Activated CD8-positive, alpha-beta T cell treated with anti-CD3 and anti-CD28 coated beads, Interleukin-2, amount 10 ng/mL, durations not matched to agents 7 days and 5 days (primary cell): ENCODE results near the gene RP2. TPM values are rescaled to one million over a fixed set of nuclear protein-coding genes. Genes with fewer than 3 reads are reported as not detected.
A peak's percentile ranks its signal among the peaks of the same experiment; 100 is the strongest.

Experiments
- ATAC-seq: fragments of 150-1000 bp; cut with Tn5 transposase; one replicate; pipeline ENCODE4 v1.10.0; 2021; ENCODE audit warnings: moderate library complexity
- CTCF ChIA-PET: fragments of 350-600 bp; sonication (Branson Sonifier 250); formaldehyde crosslinking; loops from one replicate; lab custom pipeline; 2021; ENCODE audit warnings: antibody characterized with exemption; lab: Charles Lee
- POLR2A ChIA-PET: fragments of 350-600 bp; sonication (Branson Sonifier 250); formaldehyde crosslinking; loops from one replicate; lab custom pipeline; 2021; ENCODE audit warnings: antibody characterized with exemption; lab: Charles Lee
- DNase-seq: peaks from one replicate; pipeline ENCODE4 v3.0.0-alpha.2; 2020
- H3K27ac Mint-ChIP-seq: one replicate; pipeline ENCODE4 v1.8.0; 2021; ENCODE audit warnings: mild to moderate bottlenecking, mixed read lengths
- H3K27me3 Mint-ChIP-seq: one replicate; pipeline ENCODE4 v1.8.0; 2021; ENCODE audit warnings: low read depth, mixed read lengths
- H3K36me3 Mint-ChIP-seq: one replicate; pipeline ENCODE4 v1.8.0; 2021; ENCODE audit warnings: low read depth, mixed read lengths
- H3K4me1 Mint-ChIP-seq: one replicate; pipeline ENCODE4 v1.8.0; 2021; ENCODE audit warnings: low read depth, mixed read lengths
- H3K4me3 Mint-ChIP-seq: one replicate; pipeline ENCODE4 v1.8.0; 2021; ENCODE audit warnings: mild to moderate bottlenecking, mixed read lengths
- H3K9me3 Mint-ChIP-seq: one replicate; pipeline ENCODE4 v1.8.0; 2022; ENCODE audit warnings: mixed read lengths; ENCODE audit not compliant: insufficient read depth
- total RNA-seq, 2 experiments: library from RNA; stranded (reverse); gene quantifications; one replicate each; pipeline ENCODE4 v1.2.3, GENCODE V29; 2021

Gene RP2
- total RNA-seq, 2 experiments from 2014 or later: 11.1 to 12.8 TPM

DNA sequence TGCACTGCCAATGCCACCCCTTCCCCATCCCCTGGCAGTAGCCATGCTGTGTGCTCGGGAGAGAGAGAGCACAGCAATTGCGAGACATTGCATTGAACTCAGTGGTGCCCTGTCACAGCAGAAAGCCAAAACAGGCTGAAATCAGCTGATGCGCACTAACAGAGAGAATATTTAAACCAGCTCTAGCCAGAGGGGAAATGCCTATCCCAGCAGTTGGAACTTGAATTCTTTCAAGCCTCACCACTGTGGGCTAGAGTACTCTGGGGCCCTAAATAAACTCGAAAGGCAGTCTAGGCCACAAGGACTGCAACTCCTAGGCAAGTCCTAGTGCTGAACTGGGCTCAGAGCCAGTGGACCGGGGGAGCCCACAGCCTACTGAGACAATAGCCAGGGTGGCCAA is 17.7 kb upstream of the RP2 start:
- Mint-ChIP-seq H3K9me3 (no peaks in the 10 kb centered on the region), H3K27ac (no peak overlapping the region), H3K36me3 (no peaks in the 10 kb centered on the region), H3K4me3 (no peak overlapping the region), H3K4me1 (no peaks in the 10 kb centered on the region), H3K27me3 (no peaks in the 10 kb centered on the region)
- POLR2A ChIA-PET: no interaction called here
- ATAC-seq (no peak), DNase-seq (no peak)
- CTCF ChIA-PET: no interaction called here

DNA sequence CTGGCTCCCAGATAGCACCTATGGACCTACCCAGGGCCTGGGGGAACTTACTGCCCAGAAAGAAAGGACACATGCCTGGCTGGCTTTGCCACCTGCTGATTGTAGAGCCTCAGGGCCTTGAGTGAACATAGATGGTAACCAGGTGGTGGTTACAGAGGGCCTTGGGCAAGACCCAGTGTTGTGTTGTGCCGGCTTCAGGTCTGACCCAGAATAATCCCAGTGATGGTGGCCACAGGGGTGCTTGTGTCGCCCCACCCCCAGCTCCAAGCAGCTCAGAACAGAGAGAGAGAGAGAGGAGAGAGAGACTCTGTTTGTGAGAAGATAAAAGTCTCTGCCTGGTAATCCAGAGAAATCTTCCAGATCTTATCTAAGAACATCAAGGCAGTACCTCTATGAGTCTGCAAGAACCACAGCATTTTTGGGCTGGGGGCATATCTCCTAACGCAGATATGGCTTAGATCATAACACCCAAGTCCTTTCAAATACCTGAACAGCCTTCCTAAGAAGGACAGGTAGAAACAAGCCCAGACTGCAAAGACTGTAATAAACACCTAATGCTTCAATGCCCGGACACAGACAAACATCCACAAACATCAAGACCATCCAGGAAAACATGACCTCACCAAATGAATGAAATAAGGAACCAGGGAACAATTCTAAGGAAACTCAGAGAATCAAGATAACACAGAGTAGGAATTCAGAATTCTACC is 16.3 kb upstream of the RP2 start:
- Mint-ChIP-seq H3K4me3 (no peak overlapping the region), H3K4me1 (no peaks in the 10 kb centered on the region), H3K27ac (no peak overlapping the region), H3K27me3 (no peaks in the 10 kb centered on the region), H3K36me3 (no peaks in the 10 kb centered on the region), H3K9me3 (no peaks in the 10 kb centered on the region)
- DNase-seq: no peak
- no peak for ATAC-seq
- ChIA-PET POLR2A (no interaction called here), CTCF (no interaction called here)

DNA sequence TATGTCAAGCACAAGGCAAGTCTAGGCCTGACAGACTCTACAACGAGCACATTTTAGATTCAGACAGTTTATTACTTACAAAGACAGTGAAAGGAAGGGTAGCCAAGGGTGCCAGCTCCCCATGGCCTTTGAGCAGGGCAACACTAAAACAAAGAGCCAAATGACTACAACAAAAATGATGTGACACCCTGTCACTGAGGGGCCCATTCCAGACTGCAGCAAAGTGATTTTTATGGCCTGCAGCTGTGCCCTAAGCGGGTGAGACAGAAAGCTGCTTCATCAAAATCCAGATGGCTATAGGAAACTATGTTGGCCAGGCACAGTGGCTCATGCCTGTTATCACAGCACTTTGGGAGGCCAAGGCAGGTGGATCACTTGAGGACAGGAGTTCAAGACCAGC is 13.4 kb upstream of the RP2 start:
- no peaks in the 10 kb centered on the region for H3K36me3 Mint-ChIP-seq
- ATAC-seq (no peak), DNase-seq (no peak)
- H3K27me3 Mint-ChIP-seq: no peaks in the 10 kb centered on the region
- H3K27ac Mint-ChIP-seq: no peak overlapping the region
- ChIA-PET CTCF (no interaction called here), POLR2A (interaction anchor here (0.6 kb wide), 1 partner anchor 8 kb away, joined by 3 read pairs; no protein-coding TSS in a partner anchor)
- H3K4me1 Mint-ChIP-seq: no peaks in the 10 kb centered on the region
- no peaks in the 10 kb centered on the region for H3K9me3 Mint-ChIP-seq
- no peak overlapping the region for H3K4me3 Mint-ChIP-seq

DNA sequence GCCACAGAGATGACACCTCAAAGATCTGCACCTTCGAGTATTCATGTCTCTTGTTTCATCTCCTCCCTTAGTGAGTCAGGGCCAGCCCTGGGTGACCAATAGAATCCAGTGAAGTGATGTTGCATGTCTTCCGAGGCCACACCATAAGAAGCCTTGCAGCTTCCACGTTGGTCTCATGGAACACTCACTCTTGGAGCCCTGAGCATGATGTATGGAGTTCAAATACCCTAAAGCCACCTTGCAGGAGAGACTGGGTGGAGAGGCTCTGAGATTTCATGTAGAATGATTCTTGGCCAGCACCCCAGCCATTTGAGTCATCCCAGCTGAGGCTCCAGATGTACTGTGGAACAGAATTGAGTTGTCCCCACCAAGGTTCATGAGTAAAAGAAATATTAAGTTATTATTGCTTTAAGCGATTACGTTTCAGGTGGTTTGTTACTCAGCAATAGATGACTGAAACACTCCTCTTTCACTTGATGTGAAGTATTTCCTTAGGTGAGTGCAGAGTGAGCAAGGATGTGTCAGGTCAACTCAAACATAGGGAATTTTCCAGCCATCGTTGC is 5.0 kb upstream of the RP2 start:
- no peak overlapping the region for H3K4me3 Mint-ChIP-seq
- H3K36me3 Mint-ChIP-seq: peaks cover 1% of the 10 kb centered on the region
- ATAC-seq (no peak), DNase-seq (no peak)
- ChIA-PET CTCF (no interaction called here), POLR2A (no interaction called here)
- no peaks in the 10 kb centered on the region for H3K9me3 Mint-ChIP-seq
- no peak overlapping the region for H3K27ac Mint-ChIP-seq
- H3K27me3 Mint-ChIP-seq: peaks cover 6% of the 10 kb centered on the region
- H3K4me1 Mint-ChIP-seq: peaks cover 4% of the 10 kb centered on the region

DNA sequence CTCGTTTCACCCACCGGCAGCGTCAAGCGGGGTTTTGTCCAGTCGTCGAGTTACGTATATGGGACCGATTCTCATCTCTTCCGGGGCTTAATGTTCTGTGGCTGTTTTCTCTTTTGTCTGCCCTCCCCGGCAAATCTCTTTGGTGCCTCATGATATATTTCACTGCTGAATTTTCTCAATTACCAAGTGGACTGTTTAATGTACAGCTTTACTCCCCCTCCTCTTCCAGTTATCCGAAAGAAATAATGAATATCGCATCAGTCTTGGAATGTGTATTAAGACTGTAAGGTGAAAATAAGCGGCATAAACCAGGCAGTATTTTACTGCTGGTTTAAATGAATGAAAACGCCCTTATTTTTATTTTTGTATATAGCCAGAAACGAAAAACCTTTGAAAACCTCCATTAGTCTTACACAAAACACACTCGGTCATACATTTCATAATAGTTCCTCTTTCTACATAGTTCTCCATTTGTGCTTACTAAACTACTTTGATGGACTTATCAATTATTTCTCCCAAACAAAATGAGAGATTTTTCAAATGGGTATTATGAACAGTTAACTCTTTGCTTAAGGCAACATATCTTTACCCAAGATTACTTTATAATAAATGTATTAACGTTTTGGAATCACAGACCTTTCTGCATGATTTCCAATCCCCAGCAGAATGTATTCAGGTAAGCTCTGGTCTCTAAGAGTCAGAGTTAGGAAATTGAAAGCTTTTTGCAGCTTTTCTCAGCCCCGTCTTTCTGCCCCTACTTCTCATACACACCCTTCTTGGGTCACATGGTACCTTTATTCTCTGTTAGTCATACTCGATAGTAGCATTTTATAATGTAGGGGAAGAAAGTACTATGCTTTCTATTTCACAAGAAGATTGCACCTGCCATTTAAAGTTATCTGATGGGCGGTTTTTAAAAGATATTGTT is 979 bp downstream of the RP2 start:
- Mint-ChIP-seq H3K27ac (peak overlapping the region; percentile 96), H3K27me3 (peaks cover 3% of the 10 kb centered on the region), H3K36me3 (peaks cover 6% of the 10 kb centered on the region), H3K4me1 (peaks cover 9% of the 10 kb centered on the region), H3K4me3 (peak overlapping the region; percentile 97), H3K9me3 (no peaks in the 10 kb centered on the region)
- ChIA-PET POLR2A (interaction anchor here (0.6 to 1.0 kb wide), 2 partner anchors 136 to 307 kb away, joined by 3 to 4 read pairs; partner anchors contain the start of genes NDUFB11 and RBM10), CTCF (interaction anchor here (1.2 to 2.0 kb wide), 2 partner anchors 66 to 193 kb away, joined by 3 to 5 read pairs; no protein-coding TSS in a partner anchor)
- ATAC-seq (no peak), DNase-seq (peak; percentile 22)

DNA sequence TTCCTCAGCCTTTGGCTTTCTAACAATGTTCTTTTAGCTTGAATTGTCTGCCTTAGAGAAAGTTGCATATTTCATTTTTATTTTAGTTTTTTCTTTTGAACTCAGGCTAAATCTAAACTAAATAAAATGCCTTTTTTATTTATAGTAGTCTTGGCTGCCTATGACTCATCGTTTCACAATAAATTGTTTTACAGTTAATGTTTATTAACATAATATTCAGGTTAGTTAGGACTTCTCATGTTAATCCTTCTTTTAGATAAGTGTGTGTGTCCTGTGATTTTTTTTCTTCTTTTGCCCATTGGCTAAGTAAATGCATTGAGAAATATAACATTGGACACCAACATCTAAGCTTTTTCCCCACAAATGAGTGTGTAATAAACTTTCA is 1.6 kb downstream of the RP2 start:
- ChIA-PET POLR2A (no interaction called here), CTCF (interaction anchor here (0.7 to 2.0 kb wide), 2 partner anchors 65 to 80 kb away, joined by 3 to 5 read pairs; partner anchors contain the start of gene SLC9A7)
- Mint-ChIP-seq H3K4me3 (peak overlapping the region; percentile 97), H3K4me1 (peaks cover 9% of the 10 kb centered on the region), H3K27me3 (no peaks in the 10 kb centered on the region), H3K36me3 (peaks cover 6% of the 10 kb centered on the region), H3K27ac (peak overlapping the region; percentile 46), H3K9me3 (no peaks in the 10 kb centered on the region)
- ATAC-seq: no peak
- no peak for DNase-seq

DNA sequence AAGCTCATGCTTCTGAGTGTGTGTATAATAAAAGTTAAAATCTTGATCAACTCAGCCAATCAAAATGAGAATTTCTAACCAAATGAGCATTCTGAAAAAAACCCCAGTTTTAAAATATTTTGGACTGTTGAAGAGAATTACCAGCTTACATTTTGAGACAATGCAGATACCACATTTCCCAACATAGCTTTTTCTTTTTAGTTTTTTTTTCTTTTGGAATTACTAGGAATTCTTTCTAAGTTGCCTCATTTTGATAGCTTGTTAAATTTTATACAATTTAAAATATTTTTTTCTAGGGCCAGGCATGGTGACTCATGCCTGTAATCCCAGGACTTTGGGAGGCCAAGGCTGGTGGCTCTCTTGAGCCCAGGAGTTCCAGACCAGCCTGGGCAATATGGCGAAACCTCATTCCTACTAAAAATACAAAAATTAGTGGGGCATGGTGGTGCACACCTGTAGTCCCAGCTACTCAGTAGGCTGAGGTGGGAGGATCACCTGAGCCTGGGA is 2.2 kb downstream of the RP2 start:
- Mint-ChIP-seq H3K9me3 (no peaks in the 10 kb centered on the region), H3K27ac (no peak overlapping the region), H3K36me3 (peaks cover 6% of the 10 kb centered on the region), H3K27me3 (no peaks in the 10 kb centered on the region), H3K4me1 (peaks cover 9% of the 10 kb centered on the region), H3K4me3 (no peak overlapping the region)
- ChIA-PET CTCF (interaction anchor here (0.7 kb wide), 1 partner anchor 80 kb away, joined by 3 read pairs; the partner anchor contains the start of gene SLC9A7), POLR2A (no interaction called here)
- ATAC-seq (no peak), DNase-seq (no peak)

DNA sequence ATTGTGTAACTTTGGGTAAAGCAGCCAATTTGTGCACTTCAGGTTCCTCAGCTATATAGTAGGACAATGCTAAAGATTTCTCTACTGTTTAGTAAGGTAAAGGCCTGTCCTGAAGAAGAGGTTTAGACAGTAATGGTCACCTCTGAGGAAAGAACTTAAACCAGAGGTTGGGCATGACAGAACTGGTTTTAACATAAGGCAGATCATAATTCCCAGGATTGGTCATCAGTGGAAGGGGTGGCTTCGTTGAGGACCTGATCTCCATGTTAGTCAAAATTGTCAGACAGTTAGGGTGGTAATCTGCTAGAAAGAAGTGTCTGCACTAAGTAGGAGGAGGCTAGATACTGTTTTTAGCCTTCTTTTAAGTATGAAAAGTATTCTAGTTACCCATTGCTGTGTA is 4.1 kb downstream of the RP2 start:
- POLR2A ChIA-PET: no interaction called here
- no peak overlapping the region for H3K4me3 Mint-ChIP-seq
- H3K27ac Mint-ChIP-seq: no peak overlapping the region
- no peaks in the 10 kb centered on the region for H3K27me3 Mint-ChIP-seq
- no peak for ATAC-seq
- CTCF ChIA-PET: no interaction called here
- peaks cover 6% of the 10 kb centered on the region for H3K36me3 Mint-ChIP-seq
- DNase-seq: no peak
- H3K9me3 Mint-ChIP-seq: no peaks in the 10 kb centered on the region
- peaks cover 9% of the 10 kb centered on the region for H3K4me1 Mint-ChIP-seq

DNA sequence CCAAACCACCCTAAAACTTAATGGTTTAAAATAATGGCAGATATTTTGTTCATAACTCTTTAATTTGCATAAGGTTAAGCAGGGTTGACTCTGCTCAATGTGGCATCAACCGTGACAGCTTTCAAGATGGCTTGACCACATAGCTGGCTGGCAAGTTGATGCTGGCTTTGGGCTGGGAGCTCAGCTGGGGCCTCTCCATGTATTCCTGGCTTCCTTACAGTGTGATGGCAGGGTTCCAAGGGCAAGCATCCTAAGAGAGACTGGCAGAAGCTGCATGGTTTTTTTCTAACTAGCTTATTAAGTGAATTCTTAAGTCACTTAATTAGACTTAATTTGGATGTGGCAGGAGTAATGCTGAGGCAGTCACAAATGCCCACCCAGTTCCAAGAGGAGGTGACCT is 4.5 kb downstream of the RP2 start:
- H3K36me3 Mint-ChIP-seq: peaks cover 6% of the 10 kb centered on the region
- H3K4me3 Mint-ChIP-seq: no peak overlapping the region
- no peak for ATAC-seq
- POLR2A ChIA-PET: no interaction called here
- CTCF ChIA-PET: no interaction called here
- peaks cover 7% of the 10 kb centered on the region for H3K4me1 Mint-ChIP-seq
- no peak for DNase-seq
- no peaks in the 10 kb centered on the region for H3K27me3 Mint-ChIP-seq
- H3K9me3 Mint-ChIP-seq: no peaks in the 10 kb centered on the region
- H3K27ac Mint-ChIP-seq: no peak overlapping the region

DNA sequence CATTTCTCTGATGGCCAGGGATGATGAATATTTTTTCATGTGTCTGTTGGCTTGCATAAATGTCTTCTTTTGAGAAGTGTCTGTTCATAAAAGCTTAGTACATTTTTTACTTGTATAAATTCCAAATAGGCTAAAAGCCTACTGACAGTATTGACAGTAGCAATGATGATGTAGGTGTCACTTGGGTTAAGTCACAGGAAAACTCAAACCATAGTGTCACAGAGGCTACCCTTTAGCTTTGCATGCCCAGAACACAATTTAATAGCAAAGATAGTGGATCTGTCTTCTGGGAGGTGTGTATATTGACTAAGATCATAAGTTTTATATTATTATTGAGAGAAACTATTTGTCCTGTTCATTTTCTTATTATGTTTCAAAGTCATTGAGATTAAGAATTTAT is 8.1 kb downstream of the RP2 start:
- DNase-seq: no peak
- H3K4me3 Mint-ChIP-seq: no peak overlapping the region
- CTCF ChIA-PET: no interaction called here
- POLR2A ChIA-PET: no interaction called here
- no peaks in the 10 kb centered on the region for H3K27me3 Mint-ChIP-seq
- peaks cover 5% of the 10 kb centered on the region for H3K36me3 Mint-ChIP-seq
- peaks cover 2% of the 10 kb centered on the region for H3K4me1 Mint-ChIP-seq
- ATAC-seq: no peak
- no peaks in the 10 kb centered on the region for H3K9me3 Mint-ChIP-seq
- H3K27ac Mint-ChIP-seq: no peak overlapping the region

DNA sequence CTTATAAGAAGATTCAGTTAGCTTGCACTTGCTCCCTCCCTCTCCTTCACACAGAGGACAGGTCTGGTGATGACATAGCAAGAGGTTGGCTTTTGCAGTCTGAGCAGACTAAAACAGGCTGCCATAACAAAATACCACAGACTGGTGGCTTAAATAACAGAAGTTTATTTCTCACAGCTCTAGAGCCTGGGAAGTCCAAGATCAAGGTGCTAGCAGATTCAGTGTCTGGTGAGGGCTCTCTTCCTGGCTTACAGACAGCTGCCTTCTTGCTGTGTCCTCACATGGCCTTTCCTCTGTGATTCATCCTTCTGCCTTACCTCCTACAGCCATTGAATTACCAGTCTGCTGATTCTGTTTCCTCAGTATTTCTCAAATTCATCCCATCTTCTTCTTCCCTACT is 13.1 kb downstream of the RP2 start:
- H3K4me3 Mint-ChIP-seq: no peak overlapping the region
- H3K27me3 Mint-ChIP-seq: no peaks in the 10 kb centered on the region
- peaks cover 17% of the 10 kb centered on the region for H3K36me3 Mint-ChIP-seq
- no peaks in the 10 kb centered on the region for H3K9me3 Mint-ChIP-seq
- H3K27ac Mint-ChIP-seq: no peak overlapping the region
- ATAC-seq (no peak), DNase-seq (no peak)
- POLR2A ChIA-PET: no interaction called here
- CTCF ChIA-PET: no interaction called here
- peaks cover 4% of the 10 kb centered on the region for H3K4me1 Mint-ChIP-seq
